PC-3 (cell line): ENCODE results near the gene PRSS21. TPM values are rescaled to one million over a fixed set of nuclear protein-coding genes. Genes with fewer than 3 reads are reported as not detected.

Experiments used
- ATAC-seq: fragments of 200-7000 bp; cut with Tn5 transposase; 2 replicates; pipeline ENCODE4 v1.9.1; 2020; ENCODE audit warnings: mild to moderate bottlenecking, moderate library complexity
- BruUV-seq: library from RNA; stranded (reverse); fragments of 400-500 nt; replicated peaks from 2 replicates; lab custom pipeline; 2021; lab: Mats Ljungman, UMichigan
- CTCF ChIA-PET: fragments of 300-600 bp; sonication (Branson Sonifier 250); formaldehyde crosslinking; loops from one replicate; lab custom pipeline; 2022; ENCODE audit warnings: antibody characterized with exemption; lab: Charles Lee
- POLR2A ChIA-PET: fragments of 300-600 bp; sonication (Branson Sonifier 250); formaldehyde crosslinking; loops from one replicate; lab custom pipeline; 2022; ENCODE audit warnings: antibody characterized with exemption; ENCODE audit not compliant: unreplicated experiment; lab: Charles Lee
- DNase-seq: peaks from one replicate; pipeline ENCODE4 v3.0.0-alpha.2; 2015
- H2AFZ ChIP-seq: fragments of 300-600 bp; sonication (generic); 2 replicates; pipeline ENCODE4 v1.6.0; 2016; ENCODE audit warnings: antibody characterized with exemption, low read length
- H3F3A ChIP-seq: fragments of 300-600 bp; sonication (generic); one replicate; pipeline ENCODE4 v1.6.0; 2017; ENCODE audit warnings: antibody characterized with exemption, low read length, control low read depth, mild to moderate bottlenecking; ENCODE audit not compliant: unreplicated experiment
- H3K27ac ChIP-seq: fragments of 300-600 bp; sonication (generic); 2 replicates; pipeline ENCODE4 v1.5.1; 2016; ENCODE audit warnings: mild to moderate bottlenecking, low read length
- H3K27me3 ChIP-seq: fragments of 300-600 bp; sonication (generic); 2 replicates; pipeline ENCODE4 v1.6.1; 2016; ENCODE audit warnings: low read length, mixed read lengths
- H3K36me3 ChIP-seq: fragments of 300-600 bp; sonication (generic); 2 replicates; pipeline ENCODE4 v1.6.1; 2016; ENCODE audit warnings: low read depth, mixed run types, low read length, mixed read lengths
- H3K4me1 ChIP-seq: fragments of 300-600 bp; sonication (generic); 2 replicates; pipeline ENCODE4 v1.5.1; 2016; ENCODE audit warnings: low read length; ENCODE audit not compliant: insufficient read depth
- H3K4me2 ChIP-seq: fragments of 300-600 bp; sonication (generic); 2 replicates; pipeline ENCODE4 v1.6.0; 2016; ENCODE audit warnings: low read length
- H3K4me3 ChIP-seq: fragments of 300-600 bp; sonication (generic); 2 replicates; pipeline ENCODE4 v1.5.1; 2016; ENCODE audit warnings: mild to moderate bottlenecking, low read length, mixed read lengths
- H3K79me2 ChIP-seq: fragments of 300-600 bp; sonication (generic); 2 replicates; pipeline ENCODE4 v1.6.1; 2017; ENCODE audit warnings: low read length, mixed read lengths
- H3K9ac ChIP-seq: fragments of 300-600 bp; sonication (generic); 2 replicates; pipeline ENCODE4 v1.6.0; 2016; ENCODE audit warnings: mild to moderate bottlenecking, low read length
- H3K9me2 ChIP-seq: fragments of 300-600 bp; sonication (generic); replicated peaks from 2 replicates; pipeline ENCODE4 v1.6.1; 2016; ENCODE audit warnings: mixed run types, low read length, mixed read lengths
- H3K9me3 ChIP-seq: fragments of 300-600 bp; sonication (generic); 2 replicates; pipeline ENCODE4 v1.6.1; 2016; ENCODE audit warnings: low read length, mixed read lengths
- H4K20me1 ChIP-seq: fragments of 300-600 bp; sonication (generic); 2 replicates; pipeline ENCODE4 v1.6.1; 2016; ENCODE audit warnings: low read length, mixed read lengths
- CTCF ChIP-seq: fragments of 300-600 bp; sonication (generic); conservative IDR thresholded peaks from 2 replicates; pipeline ENCODE4 v1.5.1; 2017; ENCODE audit warnings: antibody characterized with exemption, low read depth, mild to moderate bottlenecking, low read length
- EZH2 ChIP-seq: fragments of 300-600 bp; sonication (generic); IDR thresholded peaks from one replicate; pipeline ENCODE4 v1.6.1; 2017; ENCODE audit warnings: antibody characterized with exemption, mild to moderate bottlenecking, low read length; ENCODE audit not compliant: unreplicated experiment
- EZH2phosphoT487 ChIP-seq: fragments of 300-600 bp; sonication (generic); IDR thresholded peaks from 2 replicates; pipeline ENCODE4 v1.6.1; 2018; ENCODE audit warnings: mild to moderate bottlenecking, antibody characterized with exemption, low read length, borderline replicate concordance
- intact Hi-C: fragments of 100-400 bp; cut with micrococcal nuclease; formaldehyde crosslinking; loops from 2 replicates; pipeline ENCODE4 v1.9.0; 2023
- total RNA-seq: library from RNA; depleted of rRNA; stranded (reverse); fragments of >200 nt; gene quantifications from 2 replicates; pipeline ENCODE4 v1.2.3, GENCODE V29; 2014

PRSS21 gene
- total RNA-seq, 1 experiment from 2014 or later, result not detected

- no peak for TF ChIP-seq CTCF
- no peak for TF ChIP-seq EZH2phosphoT487
- no peak for TF ChIP-seq EZH2
- POLR2A ChIA-PET, result no interaction called here
- H3K4me1 ChIP-seq, result peaks cover 12% of the 10 kb centered on the region
- intact Hi-C loops, result loop anchor here (10.0 kb wide), 1 partner anchor 53 kb away; the partner anchor contains the start of gene ELOB
- H3K36me3 ChIP-seq, result no peaks in the 10 kb centered on the region
- no peaks in the 10 kb centered on the region for H3K79me2 ChIP-seq
- no peak overlapping the region for H3K4me3 ChIP-seq
- no peak overlapping the region for H2AFZ ChIP-seq
- H3K9me3 ChIP-seq, result no peaks in the 10 kb centered on the region
- no peaks in the 10 kb centered on the region for H4K20me1 ChIP-seq
- CTCF ChIA-PET, result no interaction called here
- no TSS peak for BruUV-seq
- H3K27me3 ChIP-seq, result no peaks in the 10 kb centered on the region
- DNase-seq (no peak), ATAC-seq (no peak)
- no peaks in the 10 kb centered on the region for H3K9me2 ChIP-seq
- H3K4me2 ChIP-seq, result no peak overlapping the region
- H3K27ac ChIP-seq, result no peak overlapping the region
- H3F3A ChIP-seq, result no peaks in the 10 kb centered on the region
- H3K9ac ChIP-seq, result no peak overlapping the region
Observed at GRCh38 chr16:2827374-2827791, 10.3 kb downstream of the PRSS21 start.

GRCh38 chr16:2827831-2828520 lies 10.9 kb downstream of the PRSS21 start:
- intact Hi-C loops, result loop anchor here (10.0 kb wide), 1 partner anchor 53 kb away; the partner anchor contains the start of gene ELOB
- no peak for ATAC-seq
- Histone ChIP-seq H3K4me3 (no peak overlapping the region), H3K4me2 (no peak overlapping the region), H2AFZ (no peak overlapping the region), H3K27me3 (no peaks in the 10 kb centered on the region), H3K4me1 (peaks cover 12% of the 10 kb centered on the region), H3K27ac (no peak overlapping the region), H3K9me3 (no peaks in the 10 kb centered on the region), H3K79me2 (no peaks in the 10 kb centered on the region), H3K36me3 (no peaks in the 10 kb centered on the region), H3K9ac (no peak overlapping the region), H4K20me1 (no peaks in the 10 kb centered on the region), H3K9me2 (no peaks in the 10 kb centered on the region), H3F3A (no peaks in the 10 kb centered on the region)
- no peak for DNase-seq
- no peak for TF ChIP-seq EZH2phosphoT487
- no peak for TF ChIP-seq EZH2
- TF ChIP-seq CTCF, result no peak
- POLR2A ChIA-PET, result no interaction called here
- CTCF ChIA-PET, result no interaction called here
- no TSS peak for BruUV-seq

- no peaks in the 10 kb centered on the region for H3F3A ChIP-seq
- ChIA-PET POLR2A (no interaction called here), CTCF (no interaction called here)
- no peak overlapping the region for H2AFZ ChIP-seq
- H3K4me2 ChIP-seq, result no peak overlapping the region
- no peaks in the 10 kb centered on the region for H3K79me2 ChIP-seq
- no peaks in the 10 kb centered on the region for H3K9me2 ChIP-seq
- H3K27ac ChIP-seq, result no peak overlapping the region
- ATAC-seq (no peak), DNase-seq (no peak)
- H3K9me3 ChIP-seq, result no peaks in the 10 kb centered on the region
- no TSS peak for BruUV-seq
- no peak overlapping the region for H3K4me3 ChIP-seq
- no peak for TF ChIP-seq EZH2phosphoT487
- no peak for TF ChIP-seq EZH2
- TF ChIP-seq CTCF, result no peak
- H3K27me3 ChIP-seq, result no peaks in the 10 kb centered on the region
- H3K9ac ChIP-seq, result no peak overlapping the region
- H4K20me1 ChIP-seq, result no peaks in the 10 kb centered on the region
- peaks cover 12% of the 10 kb centered on the region for H3K4me1 ChIP-seq
- no peaks in the 10 kb centered on the region for H3K36me3 ChIP-seq
- intact Hi-C loops, result loop anchor here (10.0 kb wide), 1 partner anchor 54 kb away; the partner anchor contains the start of gene ELOB
Observed at GRCh38 chr16:2828521-2828840, 11.4 kb downstream of the PRSS21 start.
